ENCODE data around the gene TNNI3K. TPM values are rescaled to one million over a fixed set of nuclear protein-coding genes. Genes with fewer than 3 reads are reported as not detected.

Gene TNNI3K
- total and polyA plus RNA-seq, 2 of the 8 experiments (the other 6 are each of a cell fraction or from before 2014, with no cell fraction given) = 0.41 to 0.48 TPM

DNA sequence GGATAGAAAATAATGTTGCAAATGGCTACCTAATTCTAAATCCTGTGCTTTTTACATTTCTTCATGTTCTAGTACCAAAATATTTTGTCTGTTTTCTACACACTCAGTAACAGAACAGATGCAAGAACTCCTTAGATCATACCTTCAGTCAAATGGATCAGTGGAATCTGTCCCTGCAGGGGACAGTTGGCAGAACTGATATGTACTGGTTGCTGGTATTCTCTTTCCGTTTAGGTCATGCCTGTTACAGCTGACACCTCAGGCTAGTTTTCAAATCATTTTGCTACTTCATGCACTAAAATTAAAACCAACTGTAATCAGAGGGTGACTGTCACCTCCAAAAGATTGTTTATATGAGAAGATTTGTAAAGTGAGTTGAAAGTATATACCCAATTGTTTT, 109.2 kb downstream of the TNNI3K start:
- no peaks in the 10 kb centered on the region for H3K36me3 ChIP-seq (ENCODE audit: control insufficient read depth in 2 of 4, insufficient read depth in 4 of 4, low read length in 3 of 4)
- TF ChIP-seq TBP (IDR thresholded peaks at IDR 0.05; ENCODE audit: low read depth, low read length) = no peak
- TF ChIP-seq RNF2 (IDR thresholded peaks at IDR 0.05; ENCODE audit: borderline replicate concordance, low read depth, low read length, missing control alignments, poor library complexity, severe bottlenecking) = no peak
- no peak for TF ChIP-seq FOSL1 (IDR thresholded peaks at IDR 0.05; ENCODE audit: insufficient read depth, low read depth, low read length)
- TF ChIP-seq SP1 (IDR thresholded peaks at IDR 0.05; ENCODE audit: low read depth, low read length) = no peak
- no peak for TF ChIP-seq SIRT6 (IDR thresholded peaks at IDR 0.05; ENCODE audit: low read length)
- TF ChIP-seq PHF8 (conservative IDR thresholded peaks at IDR 0.05; ENCODE audit: low read depth, low read length) = no peak
- no peak for TF ChIP-seq SRF (IDR thresholded peaks at IDR 0.05; ENCODE audit: low read depth, low read length)
- no peak for TF ChIP-seq POLR2A (IDR thresholded peaks at IDR 0.05; ENCODE audit: control extremely low read depth in 1 of 2, low read depth in 2 of 2, low read length in 2 of 2)
- no peak for TF ChIP-seq SUZ12 (IDR thresholded peaks at IDR 0.05; ENCODE audit: low read length)
- TF ChIP-seq MAFK (IDR thresholded peaks at IDR 0.05; ENCODE audit: low read depth, low read length) = no peak
- no peak for TF ChIP-seq JUN (IDR thresholded peaks at IDR 0.05; ENCODE audit: low read depth, low read length)
- TF ChIP-seq GTF2F1 (IDR thresholded peaks at IDR 0.05; ENCODE audit: borderline replicate concordance, low read depth, low read length) = no peak
- no peak overlapping the region for H4K91ac ChIP-seq (replicated peaks; ENCODE audit: insufficient read length, low read length)
- H3K79me2 ChIP-seq (ENCODE audit: control insufficient read depth in 1 of 2, insufficient read depth in 2 of 2, low read length in 2 of 2) = no peaks in the 10 kb centered on the region
- H3K79me1 ChIP-seq (ENCODE audit: low read depth, low read length) = no peaks in the 10 kb centered on the region
- H3K4ac ChIP-seq (replicated peaks; ENCODE audit: insufficient read length, low read depth, low read length) = no peak overlapping the region
- WGBS, 2 experiments (ENCODE audit: extremely low coverage in 1 of 2, insufficient coverage in 1 of 2, insufficient read length in 1 of 2, insufficient replicate concordance in 2 of 2, low coverage in 1 of 2, low lambda C conversion rate in 2 of 2, missing lambda C conversion rate in 1 of 2) = 81% methylated on average over 1 of the region's 1 CpG; no CpG with 5 or more reads in 1 of the 2 experiments
- H3K27me3 ChIP-seq (replicated peaks in 1 of 4; ENCODE audit: control insufficient read depth in 3 of 4, extremely low read depth in 1 of 4, insufficient read depth in 3 of 4, low read length in 3 of 4) = no peaks in the 10 kb centered on the region
- H4K5ac ChIP-seq (ENCODE audit: insufficient read length, low read depth, low read length) = no peak overlapping the region
- no peak overlapping the region for H2BK12ac ChIP-seq (ENCODE audit: low read depth, low read length)
- no peak overlapping the region for H3K56ac ChIP-seq (replicated peaks; ENCODE audit: insufficient read length, low read depth, low read length)
- H2BK20ac ChIP-seq (ENCODE audit: low read length) = no peak overlapping the region
- no peak overlapping the region for H3K4me3 ChIP-seq (ENCODE audit: extremely low read depth in 1 of 4, insufficient read depth in 2 of 4, low read depth in 3 of 4, low read length in 4 of 4)
- no peak overlapping the region for H2AK5ac ChIP-seq (ENCODE audit: low read depth, low read length)
- no peak overlapping the region for H3K9ac ChIP-seq (replicated peaks in 1 of 4; ENCODE audit: extremely low read depth in 1 of 4, low read depth in 3 of 4, low read length in 3 of 4)
- no peaks in the 10 kb centered on the region for H4K20me1 ChIP-seq (replicated peaks in 1 of 2; ENCODE audit: control insufficient read depth in 1 of 2, insufficient read depth in 2 of 2, low read length in 2 of 2)
- no peak overlapping the region for H2BK15ac ChIP-seq (ENCODE audit: low read length)
- no peak overlapping the region for H3K23ac ChIP-seq (ENCODE audit: insufficient read length)
- H3K23me2 ChIP-seq (ENCODE audit: low read depth, low read length) = no peaks in the 10 kb centered on the region
- H2BK5ac ChIP-seq (ENCODE audit: low read depth, low read length) = no peak overlapping the region
- H3K18ac ChIP-seq (ENCODE audit: extremely low read depth, low read length) = no peak overlapping the region
- no peak overlapping the region for H3K14ac ChIP-seq (ENCODE audit: insufficient read length)
- no peak overlapping the region for H3K27ac ChIP-seq (ENCODE audit: low read depth, low read length)
- H4K8ac ChIP-seq (ENCODE audit: extremely low read depth, insufficient read depth, low read length) = no peak overlapping the region
- ChIA-PET POLR2A (ENCODE audit: partially characterized antibody) (no interaction called here), CTCF (ENCODE audit: partially characterized antibody) (no interaction called here)
- no peak for DNase-seq (ENCODE audit: low read depth in 1 of 2, low spot score in 2 of 2)
- no peak overlapping the region for H2AFZ ChIP-seq (ENCODE audit: low read length)
- FAIRE-seq = no peak
- H2BK120ac ChIP-seq (replicated peaks; ENCODE audit: low read depth, low read length) = no peak overlapping the region
- H3K4me1 ChIP-seq (replicated peaks in 1 of 4; ENCODE audit: control insufficient read depth in 3 of 4, insufficient read depth in 4 of 4, low read length in 3 of 4) = no peaks in the 10 kb centered on the region; a peak in 1 of 7 replicates
- H3K9me3 ChIP-seq (ENCODE audit: insufficient read depth in 2 of 2, low read depth in 1 of 2, low read length in 1 of 2) = no peaks in the 10 kb centered on the region
- H3K4me2 ChIP-seq (ENCODE audit: insufficient read depth in 1 of 2, low read depth in 2 of 2, low read length in 2 of 2) = no peak overlapping the region

Data from H1 (cell line).